Umbilical cord (tissue), 2 donors: Measurements from ENCODE around the gene ACTR1B. TPM values are rescaled to one million over a fixed set of nuclear protein-coding genes. Genes with fewer than 3 reads are reported as not detected.
"Not testable (repeated sequence)": the region's sequence is repeated elsewhere in the genome, so short reads cannot be mapped to it uniquely, and the experiment has no call there.

Experiments used
- DNase-seq: peaks from one replicate; pipeline ENCODE4 v3.0.0-alpha.2; 2015; ENCODE audit warnings: low spot score
- total RNA-seq: library from RNA; depleted of rRNA; stranded (reverse); fragments of >200 nt; gene quantifications from one replicate; pipeline ENCODE4 v1.2.3, GENCODE V29; 2014; ENCODE audit warnings: low replicate concordance; ENCODE audit not compliant: insufficient read depth

ACTR1B gene
- total RNA-seq, 1 donor from 2014 or later: 26.7 TPM

DNA sequence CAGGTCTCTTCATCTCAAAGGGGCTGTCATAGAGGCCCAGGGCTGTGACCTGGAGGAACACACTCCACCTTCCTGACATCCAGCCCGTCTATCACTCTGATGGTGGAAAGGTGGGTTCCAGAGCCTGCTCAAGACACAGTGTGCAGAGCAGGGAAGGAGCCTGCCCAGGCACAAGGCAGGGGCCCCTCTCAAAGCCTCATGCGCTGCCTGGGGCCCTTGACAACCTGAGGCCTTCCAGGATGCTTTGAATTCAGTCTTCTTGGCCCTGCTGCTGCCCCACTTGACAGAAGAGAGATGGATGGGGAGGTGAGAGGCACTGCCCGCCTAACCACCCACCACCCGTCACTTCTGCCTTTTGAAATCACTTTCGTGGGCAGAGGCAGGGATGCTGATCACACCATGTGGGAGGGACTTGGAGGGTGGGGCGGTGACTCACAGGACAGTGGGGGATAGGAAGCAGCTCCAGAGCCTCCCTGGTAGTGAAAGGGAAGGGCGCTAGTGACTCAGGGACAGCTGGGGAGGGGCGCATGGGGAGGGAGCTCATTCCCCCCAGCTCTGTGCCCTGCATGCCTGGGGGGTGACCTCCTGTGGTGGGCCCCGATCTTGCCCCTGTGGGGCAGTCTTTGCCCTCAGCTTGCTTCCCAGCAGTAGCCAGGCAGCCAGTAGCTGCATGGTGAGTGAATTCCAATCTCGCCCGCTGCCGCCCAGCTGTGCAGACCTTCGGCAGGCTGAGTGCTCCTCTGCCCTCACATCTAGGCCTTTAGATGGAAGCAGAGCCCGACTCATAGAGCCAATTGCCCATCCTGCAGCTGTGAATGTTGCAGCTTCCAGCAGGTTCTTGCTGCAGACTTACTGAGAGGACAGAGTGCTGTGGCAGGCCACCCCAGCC, 44.7 kb downstream of the ACTR1B start:
- not testable (repeated sequence) for DNase-seq

DNA sequence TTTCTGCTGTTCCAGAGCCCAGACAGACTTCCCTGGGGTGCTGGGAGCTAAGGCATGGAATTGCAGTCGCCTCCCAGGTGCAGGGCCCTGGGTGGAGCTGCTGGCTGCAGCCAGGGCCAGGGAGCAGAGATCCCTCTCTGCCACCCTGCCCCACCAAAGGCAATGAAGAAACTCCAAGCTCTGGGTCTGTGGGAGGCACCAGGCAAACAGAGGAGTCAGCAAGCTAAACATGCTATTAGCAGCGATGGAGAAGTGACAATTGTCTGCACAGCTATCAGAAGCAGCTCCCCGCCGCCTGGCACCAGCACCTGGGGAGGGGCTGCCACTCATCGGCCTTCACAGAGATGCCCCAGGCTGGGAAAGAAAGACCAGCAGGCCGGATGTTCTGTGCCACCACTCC, 45.9 kb downstream of the ACTR1B start:
- no peak for DNase-seq

DNA sequence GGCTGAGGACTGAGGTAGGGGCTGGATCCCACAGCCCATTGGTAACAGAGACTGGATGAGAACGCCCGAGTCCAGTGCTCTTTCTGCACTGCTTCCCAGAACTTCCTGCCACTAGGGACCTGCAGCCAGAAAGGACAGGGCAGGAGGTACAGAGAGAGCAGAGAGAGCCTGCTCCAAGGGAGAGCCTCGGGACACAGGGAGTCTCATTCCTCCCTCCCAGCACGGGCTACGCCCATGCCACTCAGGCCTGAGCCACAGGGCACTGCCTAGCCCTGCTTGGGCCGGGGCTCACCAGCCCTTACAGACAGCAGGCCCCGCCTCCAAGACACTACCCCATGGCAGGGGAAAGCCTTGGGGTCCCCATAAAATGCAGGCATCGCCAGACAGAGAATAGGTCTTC, 48.1 kb downstream of the ACTR1B start:
- DNase-seq: not testable (repeated sequence)

DNA sequence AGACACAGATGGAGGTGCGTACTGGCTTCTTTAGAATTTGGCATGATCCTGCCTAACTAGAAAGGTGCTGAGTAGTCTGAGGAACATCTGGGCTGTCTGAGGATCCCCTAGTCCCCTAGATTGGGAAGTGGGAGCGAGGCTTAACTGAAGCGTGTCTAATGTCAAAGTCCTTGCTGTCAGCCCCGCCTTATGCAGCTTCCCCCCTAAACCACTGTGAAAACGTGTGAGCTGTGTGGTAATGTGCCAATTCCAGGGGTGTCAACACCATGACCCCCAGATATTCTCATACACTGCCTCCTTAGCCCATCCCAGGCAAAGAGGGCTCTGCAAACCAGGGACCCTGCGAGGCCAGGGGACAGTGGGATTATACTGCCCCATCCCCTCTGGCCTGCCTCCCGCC, 51.9 kb downstream of the ACTR1B start:
- not testable (repeated sequence) for DNase-seq

DNA sequence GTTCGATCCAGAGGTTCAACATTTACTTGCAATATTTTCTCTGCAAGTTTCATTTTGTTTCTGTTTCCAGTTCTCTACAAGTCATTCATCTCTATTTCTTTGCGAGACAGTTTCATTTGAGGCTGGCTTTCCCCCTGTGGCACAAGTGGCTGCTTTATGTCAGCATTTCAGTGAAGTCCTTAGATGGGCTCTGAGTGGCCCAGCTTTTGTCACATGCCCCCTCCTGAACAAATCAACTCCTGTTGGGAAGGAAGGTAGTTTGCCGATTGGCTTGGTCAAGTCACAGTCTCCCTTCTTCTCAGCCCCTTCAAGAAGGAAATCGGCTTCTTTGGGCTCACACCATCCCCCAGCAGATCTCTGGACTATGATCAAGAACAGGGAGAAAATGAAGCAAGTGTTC, 55.1 kb downstream of the ACTR1B start:
- DNase-seq: not testable (repeated sequence)

Other genes starting within 250 kb of the ACTR1B start
- 85.5 TPM for gene ANKRD36B, start 74.2 kb downstream of the ACTR1B start, total RNA-seq
- 204 TPM for gene COX5B, start 18.0 kb downstream of the ACTR1B start, total RNA-seq
- 17.3 TPM for gene C2orf92, start 5.7 kb upstream of the ACTR1B start, total RNA-seq
- gene ZAP70, start 49.5 kb upstream of the ACTR1B start, total RNA-seq: 3.4 TPM